Tongue (tissue), 2 donors: ENCODE measurements around the gene SLC29A3. TPM values are rescaled to one million over a fixed set of nuclear protein-coding genes. Genes with fewer than 3 reads are reported as not detected.
A peak's percentile ranks its signal among the peaks of the same experiment; 100 is the strongest.

Experiments
- DNase-seq: peaks from one replicate; pipeline ENCODE4 v3.0.0-alpha.2; 2015
- total RNA-seq: library from RNA; depleted of rRNA; stranded (reverse); fragments of >200 nt; gene quantifications from one replicate; pipeline ENCODE4 v1.2.3, GENCODE V29; 2014

The SLC29A3 gene
- total RNA-seq, 1 donor from 2014 or later: 1.9 TPM

GRCh38 chr10:71300555-71301370 is 18.3 kb upstream of the SLC29A3 start:
- no peak for DNase-seq

GRCh38 chr10:71301371-71301916 is 17.6 kb upstream of the SLC29A3 start:
- no peak for DNase-seq

GRCh38 chr10:71302451-71302850 is 16.6 kb upstream of the SLC29A3 start:
- DNase-seq: no peak

DNA sequence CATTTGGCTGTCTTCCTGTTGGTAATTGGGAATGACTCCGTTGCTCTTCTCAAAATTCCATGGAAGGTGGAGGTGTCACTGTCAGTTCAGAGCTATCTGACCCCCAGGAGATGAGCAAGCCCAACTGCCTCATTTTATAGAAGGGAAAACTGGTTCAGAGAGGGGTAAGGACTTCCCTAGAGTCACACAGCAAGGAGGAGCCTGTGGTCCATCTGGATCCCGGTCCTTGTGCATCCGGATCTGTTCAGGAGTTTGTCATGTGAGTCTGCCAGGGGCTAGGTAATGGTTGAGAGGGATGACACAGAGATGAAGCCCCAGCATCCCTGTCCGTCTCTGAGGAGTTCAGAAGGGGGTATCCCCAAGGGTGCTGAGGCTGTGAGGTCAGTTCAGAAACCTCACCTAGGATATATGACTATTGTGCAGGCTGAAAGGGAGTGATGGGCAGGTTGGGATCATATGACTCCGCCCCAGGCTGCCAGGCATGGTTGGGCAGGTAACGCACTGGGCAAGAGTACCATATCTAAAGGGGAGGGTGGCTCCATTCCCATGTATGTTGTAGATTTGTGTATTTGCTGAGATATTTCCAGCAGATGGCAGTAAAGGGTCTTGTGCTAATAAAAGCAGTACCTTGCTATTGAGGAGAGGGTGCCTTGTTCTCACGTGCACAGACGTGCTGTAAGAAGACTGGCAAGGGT is 16.0 kb upstream of the SLC29A3 start:
- peak; percentile 71 for DNase-seq

- DNase-seq: no peak
Observed at GRCh38 chr10:71303569-71303907, 15.5 kb upstream of the SLC29A3 start.

GRCh38 chr10:71304914-71305313 is 14.1 kb upstream of the SLC29A3 start:
- no peak for DNase-seq

GRCh38 chr10:71306979-71307378 is 12.1 kb upstream of the SLC29A3 start:
- DNase-seq: no peak

DNA sequence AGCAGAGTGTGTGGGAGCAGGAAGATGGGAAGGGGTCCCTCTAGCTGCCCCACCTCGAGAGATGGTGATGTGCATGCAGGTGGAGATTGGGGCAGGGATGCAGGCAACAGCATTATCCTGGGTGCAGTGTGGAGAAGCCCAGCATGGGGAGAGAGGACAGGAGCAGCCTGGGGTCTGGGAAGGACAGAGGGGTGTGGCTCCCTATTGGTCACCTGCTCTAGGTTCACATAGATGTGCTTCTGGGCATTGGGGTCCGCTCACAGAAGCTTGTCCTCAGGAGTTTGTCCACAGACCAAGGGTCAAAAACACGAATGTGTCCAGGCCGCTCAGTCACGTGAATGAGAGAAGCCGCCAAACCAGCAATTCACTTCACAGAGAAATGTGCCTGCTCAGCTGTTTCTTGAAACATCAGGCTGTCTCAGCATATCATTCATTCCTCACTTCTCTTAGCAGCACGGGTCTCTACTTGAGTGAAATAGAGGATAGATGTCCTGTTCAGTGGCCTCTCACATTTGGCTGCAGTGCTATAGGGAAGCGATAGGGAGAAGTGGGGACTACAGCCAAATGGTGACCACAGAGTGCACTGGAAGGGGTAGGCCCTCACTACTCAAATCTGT is 11.5 kb upstream of the SLC29A3 start:
- no peak for DNase-seq

DNA sequence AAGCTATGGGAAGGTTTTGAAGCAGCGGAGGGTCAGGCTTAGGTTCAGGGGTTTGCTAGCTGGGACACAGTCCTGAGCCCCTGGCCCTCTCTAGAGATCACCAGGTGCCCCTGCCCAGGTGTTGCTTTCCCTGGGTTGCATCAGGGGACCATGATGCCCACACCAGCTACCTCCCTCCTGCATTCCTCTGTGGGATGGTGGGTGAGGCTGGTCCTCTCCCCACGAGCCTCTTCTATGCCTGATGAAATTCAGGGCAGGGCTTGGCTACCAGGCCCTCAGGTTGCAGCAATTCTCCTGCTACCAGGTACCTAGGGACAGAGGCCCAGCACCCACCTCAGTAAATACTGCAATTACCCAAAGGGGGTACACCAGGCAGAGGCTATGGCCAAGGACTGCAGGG is 10.8 kb upstream of the SLC29A3 start:
- no peak for DNase-seq

- no peak for DNase-seq
Observed at GRCh38 chr10:71308985-71309384, 10.1 kb upstream of the SLC29A3 start.

GRCh38 chr10:71309919-71310318 is 9.1 kb upstream of the SLC29A3 start:
- DNase-seq: no peak

GRCh38 chr10:71312220-71312619 is 6.8 kb upstream of the SLC29A3 start:
- no peak for DNase-seq

DNA sequence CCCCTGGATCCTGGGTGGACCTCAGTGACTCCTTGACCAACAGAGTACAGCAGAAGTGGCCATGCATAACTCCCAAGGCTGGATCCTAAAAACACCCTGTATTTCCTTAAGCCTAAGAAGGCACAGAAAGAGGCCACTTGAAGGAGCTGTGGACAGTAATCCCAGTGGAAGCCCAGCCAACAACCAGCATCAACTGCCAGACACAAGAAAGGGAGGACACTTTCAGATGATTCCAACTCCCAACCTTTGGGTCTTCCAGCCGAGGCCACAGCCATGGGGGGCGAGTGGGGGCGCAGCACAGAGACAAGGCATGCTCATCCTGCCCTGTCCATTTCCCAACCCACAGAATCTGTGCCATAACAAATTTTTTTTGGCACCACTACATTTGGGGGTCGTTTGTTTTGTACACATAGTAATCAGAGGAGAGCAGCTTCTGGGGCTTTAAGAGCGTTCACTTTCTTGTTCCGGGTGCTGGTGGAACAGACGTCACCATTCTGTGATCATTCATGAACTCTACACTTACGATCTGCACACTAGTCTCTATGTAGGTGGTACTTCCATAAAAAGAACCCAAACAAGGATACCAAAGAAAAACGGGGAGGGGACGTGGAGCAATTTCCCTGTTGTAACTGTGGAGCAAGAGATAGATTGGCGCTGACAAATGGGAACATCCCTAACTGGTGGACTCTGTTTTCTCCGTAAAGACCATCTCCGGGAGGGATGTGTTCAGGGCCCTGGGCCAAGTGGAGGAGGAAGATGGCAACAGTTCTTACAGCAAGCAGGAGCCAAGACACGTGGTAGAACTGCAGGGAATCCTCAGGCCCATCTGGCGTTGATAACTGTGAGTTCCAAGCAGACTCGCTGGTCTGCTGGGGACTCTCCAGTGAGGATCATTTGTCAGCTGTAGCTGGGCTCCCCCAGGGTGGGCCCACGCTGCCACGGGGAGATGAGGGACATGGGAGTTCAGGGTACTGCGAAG is 6.0 kb upstream of the SLC29A3 start:
- peak; percentile 87 for DNase-seq

GRCh38 chr10:71314028-71314693 is 4.9 kb upstream of the SLC29A3 start:
- DNase-seq: peak; percentile 80

DNA sequence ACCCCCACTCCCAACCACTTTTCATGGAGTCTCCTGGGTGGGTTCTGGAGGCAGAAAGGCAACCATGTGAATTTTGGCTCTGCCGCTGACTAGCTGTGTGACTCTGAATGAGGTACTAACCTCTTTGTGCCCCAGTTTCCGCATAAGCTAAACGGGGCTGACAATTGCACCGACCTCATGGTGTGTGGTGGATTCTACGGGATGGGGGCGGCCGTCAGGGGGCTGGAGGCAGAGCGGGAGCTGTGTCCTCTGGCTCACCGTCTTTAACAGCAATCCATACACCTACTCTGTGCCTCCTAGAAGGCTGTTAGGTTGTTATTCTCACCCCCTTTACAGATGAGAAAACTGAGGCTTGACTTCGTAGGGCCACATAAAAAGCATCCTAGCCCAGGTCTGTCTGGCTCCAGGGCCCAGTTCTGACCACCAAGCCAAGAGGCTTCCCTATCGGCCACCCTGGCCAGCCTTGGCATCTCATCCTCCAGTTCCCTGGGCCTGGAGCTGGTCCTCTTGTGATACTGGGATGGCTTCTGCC is 4.3 kb upstream of the SLC29A3 start:
- DNase-seq: no peak

GRCh38 chr10:71316056-71316785 is 2.8 kb upstream of the SLC29A3 start:
- no peak for DNase-seq

DNA sequence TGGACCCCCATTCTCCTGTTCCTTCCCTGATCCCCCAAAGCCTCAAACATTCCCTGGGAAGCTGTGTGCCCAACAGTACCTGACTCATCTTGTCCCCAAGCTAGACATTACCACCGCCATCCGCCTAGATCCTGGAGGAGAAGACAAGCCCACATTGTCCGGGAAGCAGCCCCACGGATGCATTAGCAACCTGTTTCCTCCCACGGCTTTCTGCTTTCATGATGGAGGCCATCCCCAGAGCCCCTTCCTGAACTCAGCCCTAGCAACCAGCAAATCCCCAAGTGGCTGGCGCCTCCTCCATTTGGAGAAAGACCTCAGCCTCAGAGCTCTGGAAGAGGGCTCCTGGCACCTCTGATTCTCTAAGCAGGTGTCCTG is 2.3 kb upstream of the SLC29A3 start:
- no peak for DNase-seq

GRCh38 chr10:71317739-71318138 is 1.3 kb upstream of the SLC29A3 start:
- DNase-seq: no peak

DNA sequence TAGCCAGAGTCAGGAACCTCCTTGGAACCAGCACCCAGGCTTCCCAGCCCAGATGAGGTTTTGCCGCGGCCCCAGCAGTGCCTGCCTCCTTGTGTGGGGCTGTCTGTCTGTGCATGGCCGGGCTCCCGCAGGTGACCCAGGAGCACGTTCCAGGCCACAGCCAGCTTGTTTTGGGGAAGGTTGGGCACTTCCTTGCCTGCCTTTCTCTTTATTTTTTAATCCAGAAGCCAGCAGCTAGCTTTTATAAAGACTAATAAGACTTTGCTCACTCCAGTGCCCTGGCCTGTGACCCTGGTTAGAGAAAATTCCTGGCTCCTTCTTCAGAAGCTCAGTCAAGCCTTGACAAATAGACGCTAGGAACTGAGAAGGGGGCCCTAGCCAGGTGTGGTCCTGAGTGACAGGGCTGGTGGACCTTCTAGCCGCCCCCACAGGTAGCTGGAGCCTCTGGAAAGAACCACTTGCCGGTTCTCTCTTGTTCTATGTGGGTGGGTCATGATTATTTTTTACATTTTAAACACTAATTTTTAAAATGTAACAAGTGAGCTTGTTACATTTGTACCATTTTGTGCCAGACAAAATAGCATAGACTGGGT is 837 bp downstream of the SLC29A3 start:
- DNase-seq: no peak

- no peak for DNase-seq
Observed at GRCh38 chr10:71320592-71320991, 1.5 kb downstream of the SLC29A3 start.
